Esophagus squamous epithelium (tissue), 5 donors: ENCODE data around the gene GABRG3. TPM values are rescaled to one million over a fixed set of nuclear protein-coding genes. Genes with fewer than 3 reads are reported as not detected.

Experiments
- DNase-seq: peaks from one replicate; lab custom pipeline; 2025; lab: John Stamatoyannopoulos, UW
- H3K27ac ChIP-seq, 4 donors: fragments of 200-600 bp; sonication (generic); one replicate each; pipeline ENCODE4 v1.5.1; 2016 to 2019; ENCODE audit warnings: mild to moderate bottlenecking in 1 of 4
- H3K27me3 ChIP-seq, 4 donors: fragments of 200-600 bp; sonication (generic); 1 replicate in 3 of 4; 2 replicates in 1 of 4; pipeline versions ENCODE4 v1.5.1 to v1.6.0; 2017 to 2021; ENCODE audit warnings: antibody characterized with exemption in 1 of 4
- H3K36me3 ChIP-seq, 3 donors: fragments of 200-600 bp; sonication (generic); one replicate each; pipeline ENCODE4 v1.5.1; 2016 to 2019
- H3K4me1 ChIP-seq, 3 donors: fragments of 200-600 bp; sonication (generic); one replicate each; pipeline ENCODE4 v1.5.1; 2017 to 2019
- H3K4me3 ChIP-seq, 4 donors: fragments of 200-600 bp; sonication (generic); 1 replicate in 3 of 4; 2 replicates in 1 of 4; pipeline ENCODE4 v1.5.1; 2016 to 2019; ENCODE audit warnings: mild to moderate bottlenecking in 2 of 4, moderate library complexity in 1 of 4
- H3K9me3 ChIP-seq, 3 donors: fragments of 200-600 bp; sonication (generic); one replicate each; pipeline ENCODE4 v1.5.1; 2016 to 2019
- CTCF ChIP-seq, 6 experiments: fragments of 450-650 bp in 4 of 6; fragments of 200-600 bp in 2 of 6; sonication (generic) in 2 of 6; IDR thresholded peaks; one replicate each; pipeline ENCODE4 v1.5.1; 2016 to 2019; ENCODE audit warnings: antibody characterized with exemption in 6 of 6, mild to moderate bottlenecking in 4 of 6, moderate library complexity in 4 of 6
- POLR2A ChIP-seq, 4 donors: fragments of 450-650 bp; IDR thresholded peaks; one replicate each; pipeline ENCODE4 v1.6.1; 2017; ENCODE audit warnings: antibody characterized with exemption in 4 of 4, mild to moderate bottlenecking in 4 of 4, moderate library complexity in 3 of 4
- WGBS, 2 donors: methylation state at CpG; one replicate each; pipeline ENCODE4 v1.1.5; 2018; 5-methylcytosine and 5-hydroxymethylcytosine counted together
- intact Hi-C: fragments of 100-400 bp; cut with DNase I; formaldehyde crosslinking; loops from one replicate; pipeline ENCODE4 v1.15.0; 2022
- total RNA-seq, 4 donors: library from RNA; depleted of rRNA; stranded (reverse); fragments of >200 nt; gene quantifications; one replicate each; pipeline ENCODE4 v1.1.0, GENCODE V29; 2016
- donor health status: DM: yes; HTN: yes; CAD: no.

The GABRG3 gene
- total RNA-seq, 4 donors from 2014 or later: 0.04 to 0.08 TPM; not detected in 2

- Histone ChIP-seq H3K9me3 (no peaks in the 10 kb centered on the region), H3K4me1 (no peaks in the 10 kb centered on the region), H3K27ac (no peak overlapping the region), H3K36me3 (no peaks in the 10 kb centered on the region), H3K27me3 (no peaks in the 10 kb centered on the region), H3K4me3 (no peak overlapping the region)
- DNase-seq: no peak
- intact Hi-C loops: no loop called here
- TF ChIP-seq CTCF (IDR thresholded peaks at IDR 0.05): no peak
- no peak for TF ChIP-seq POLR2A (IDR thresholded peaks at IDR 0.05)
- WGBS, 2 donors: 94 to 100% methylated on average over 3 to 6 of the region's 8 CpGs
Measured at GRCh38 chr15:27089233-27089586, 118.2 kb downstream of the GABRG3 start.

DNA sequence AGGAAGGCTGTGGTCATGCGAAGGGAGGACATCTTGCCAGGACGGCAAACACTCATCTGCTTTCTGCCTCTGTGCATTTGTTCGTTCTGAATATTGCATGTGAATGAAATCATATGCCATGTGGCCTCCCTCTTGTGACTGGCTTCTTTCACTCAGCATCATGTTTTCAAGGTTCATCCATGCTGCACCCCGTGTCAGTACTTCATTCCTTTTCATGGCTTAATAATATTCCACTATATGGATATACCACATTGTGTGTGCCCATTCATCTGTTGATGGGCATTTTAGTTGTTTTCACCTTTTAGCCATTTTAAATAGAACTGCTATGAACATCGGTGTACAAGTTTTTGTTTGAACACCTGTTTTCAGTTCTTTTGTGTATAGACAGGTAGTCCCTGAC, 118.7 kb downstream of the GABRG3 start:
- no peaks in the 10 kb centered on the region for H3K4me1 ChIP-seq
- intact Hi-C loops: no loop called here
- H3K36me3 ChIP-seq: no peaks in the 10 kb centered on the region
- H3K9me3 ChIP-seq: no peaks in the 10 kb centered on the region
- no peak for DNase-seq
- no peaks in the 10 kb centered on the region for H3K27me3 ChIP-seq
- no peak for TF ChIP-seq CTCF (IDR thresholded peaks at IDR 0.05)
- no peak for TF ChIP-seq POLR2A (IDR thresholded peaks at IDR 0.05)
- 90 to 91% methylated on average over 5 of the region's 5 CpGs for WGBS, 2 donors
- H3K27ac ChIP-seq: no peak overlapping the region
- no peak overlapping the region for H3K4me3 ChIP-seq

DNA sequence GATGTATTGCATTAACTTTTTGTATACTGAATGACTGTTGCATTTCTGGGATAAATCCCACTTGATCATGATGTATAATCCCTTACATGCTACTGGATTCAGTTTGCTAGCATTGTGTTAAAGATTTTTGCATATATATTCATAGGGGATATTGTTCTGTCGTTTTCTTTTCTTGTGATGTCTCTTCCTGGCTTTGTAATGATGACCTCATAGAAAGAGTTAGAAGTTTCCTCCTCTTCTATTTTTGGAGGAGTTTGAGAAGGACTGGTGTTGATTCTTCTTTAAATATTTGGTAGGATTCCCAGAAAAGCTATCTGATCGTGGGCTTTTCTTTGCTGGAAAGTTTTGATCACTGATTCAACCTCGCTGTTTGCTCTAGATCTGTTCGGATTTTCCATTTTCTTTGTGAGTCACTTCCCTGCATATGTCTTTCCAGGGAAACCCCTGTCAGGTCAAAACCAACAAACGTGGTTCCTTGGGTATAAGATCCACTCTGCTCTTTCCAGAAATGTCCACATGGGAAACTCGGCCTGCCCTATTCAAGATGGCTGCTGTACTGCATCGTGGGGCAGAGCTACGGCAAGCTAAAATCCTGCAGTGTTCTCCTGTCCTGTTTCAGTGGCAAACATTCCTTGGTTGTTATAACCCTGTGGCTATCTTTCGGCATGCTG, 120.4 kb downstream of the GABRG3 start:
- H3K4me1 ChIP-seq: no peaks in the 10 kb centered on the region
- DNase-seq: no peak
- intact Hi-C loops: no loop called here
- H3K36me3 ChIP-seq: no peaks in the 10 kb centered on the region
- H3K4me3 ChIP-seq: no peak overlapping the region
- WGBS, 2 donors: 41 to 53% methylated on average over 8 to 9 of the region's 9 CpGs
- H3K27me3 ChIP-seq: no peaks in the 10 kb centered on the region
- no peaks in the 10 kb centered on the region for H3K9me3 ChIP-seq
- H3K27ac ChIP-seq: no peak overlapping the region
- TF ChIP-seq POLR2A (IDR thresholded peaks at IDR 0.05) (no peak), CTCF (IDR thresholded peaks at IDR 0.05) (no peak)

GRCh38 chr15:27092390-27092789, 121.4 kb downstream of the GABRG3 start:
- Histone ChIP-seq H3K4me3 (no peak overlapping the region), H3K27me3 (no peaks in the 10 kb centered on the region), H3K9me3 (no peaks in the 10 kb centered on the region), H3K36me3 (no peaks in the 10 kb centered on the region), H3K4me1 (no peaks in the 10 kb centered on the region), H3K27ac (no peak overlapping the region)
- no peak for DNase-seq
- no peak for TF ChIP-seq POLR2A (IDR thresholded peaks at IDR 0.05)
- TF ChIP-seq CTCF (IDR thresholded peaks at IDR 0.05): no peak
- 64 to 79% methylated on average over 10 of the region's 10 CpGs for WGBS, 2 donors
- intact Hi-C loops: no loop called here

- no peak overlapping the region for H3K4me3 ChIP-seq
- no peaks in the 10 kb centered on the region for H3K36me3 ChIP-seq
- intact Hi-C loops: no loop called here
- TF ChIP-seq POLR2A (IDR thresholded peaks at IDR 0.05) (no peak), CTCF (IDR thresholded peaks at IDR 0.05) (no peak)
- 45 to 100% methylated on average over 1 of the region's 1 CpG for WGBS, 2 donors
- DNase-seq: no peak
- no peaks in the 10 kb centered on the region for H3K9me3 ChIP-seq
- no peaks in the 10 kb centered on the region for H3K27me3 ChIP-seq
- H3K4me1 ChIP-seq: no peaks in the 10 kb centered on the region
- no peak overlapping the region for H3K27ac ChIP-seq
Measured at GRCh38 chr15:27094235-27094634, 123.3 kb downstream of the GABRG3 start.
